GM21360 (cell line): ENCODE measurements around the gene BEST3.
"Not testable (repeated sequence)": the region's sequence is repeated elsewhere in the genome, so short reads cannot be mapped to it uniquely, and the experiment has no call there.

ENCODE experiments used
- ATAC-seq: cut with Tn5 transposase; IDR thresholded peaks from one replicate; pipeline ENCODE4 v1.9.1; 2021; ENCODE audit warnings: mild to moderate bottlenecking, moderate library complexity; ENCODE audit not compliant: unreplicated experiment

BEST3 gene

GRCh38 chr12:69608114-69608513, 91.0 kb downstream of the BEST3 start:
- no peak for ATAC-seq

DNA sequence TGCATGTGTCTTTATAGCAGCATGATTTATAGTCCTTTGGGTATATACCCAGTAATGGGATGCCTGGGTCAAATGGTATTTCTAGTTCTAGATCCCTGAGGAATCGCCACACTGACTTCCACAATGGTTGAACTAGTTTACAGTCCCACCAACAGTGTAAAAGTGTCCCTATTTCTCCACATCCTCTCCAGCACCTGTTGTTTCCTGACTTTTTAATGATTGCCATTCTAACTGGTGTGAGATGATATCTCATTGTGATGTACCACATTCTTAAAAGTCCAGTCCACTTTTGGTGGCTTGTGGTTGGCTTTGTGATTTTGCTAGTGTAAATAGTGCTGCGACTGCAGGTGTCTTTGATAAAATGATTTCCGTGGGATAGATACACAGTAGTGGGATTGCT, 94.8 kb downstream of the BEST3 start:
- ATAC-seq = not testable (repeated sequence)
